Right cardiac atrium (tissue), 5 donors: Measurements from ENCODE around the gene ZNF76. TPM values are rescaled to one million over a fixed set of nuclear protein-coding genes. Genes with fewer than 3 reads are reported as not detected.

Experiments used
- ATAC-seq, 2 donors: fragments of 200-7000 bp; cut with Tn5 transposase; one replicate each; pipeline versions ENCODE4 v1.8.0 to v1.9.1; 2020; ENCODE audit warnings: moderate library complexity in 2 of 2, mild to moderate bottlenecking in 1 of 2
- DNase-seq, 3 donors: peaks; one replicate each; pipeline ENCODE4 v3.0.0-alpha.2; 2020
- H3K27ac ChIP-seq: one replicate; pipeline ENCODE4 v1.5.1; 2013; ENCODE audit warnings: mild to moderate bottlenecking, low read length, control low read depth, moderate library complexity
- H3K27me3 ChIP-seq: one replicate; pipeline ENCODE4 v1.6.1; 2013; ENCODE audit not compliant: control insufficient read depth, insufficient read depth
- H3K4me1 ChIP-seq: one replicate; pipeline ENCODE4 v1.6.1; 2013; ENCODE audit warnings: low read length; ENCODE audit not compliant: control insufficient read depth, insufficient read depth
- H3K4me3 ChIP-seq: one replicate; pipeline ENCODE4 v1.5.1; 2013; ENCODE audit warnings: low read length, control low read depth
- H3K9me3 ChIP-seq: one replicate; pipeline ENCODE4 v1.6.1; 2013; ENCODE audit warnings: low read length; ENCODE audit not compliant: control insufficient read depth
- WGBS: extraction: QIAGEN DNeasy Blood & Tissue Kit; methylation state at CpG from one replicate; pipeline ENCODE4 v1.1.7; 2013; 5-methylcytosine and 5-hydroxymethylcytosine counted together
- intact Hi-C, 4 donors: fragments of 100-400 bp; cut with DNase I; formaldehyde crosslinking; loops; one replicate each; pipeline versions ENCODE4 v1.11.0 to v1.14.0; 2022 to 2023
- polyA plus RNA-seq: library from polyadenylated mRNA; stranded (reverse); fragments of 200-250 nt; gene quantifications from one replicate; pipeline ENCODE4 v1.2.3, GENCODE V29; 2013
- total RNA-seq, 4 donors: library from RNA; stranded (reverse); fragmentation: NEBNext Ultra II Directional; extraction: Animal tissue kit (Norgen Biotek cat#: 25700); gene quantifications; one replicate each; pipeline ENCODE4 v1.2.1, GENCODE V29; 2021
- donor health status: healthy with polysubstance abuse.
- donor health status: DM: no; HTN: yes; CAD: no.
- donor health status: DM: no; HTN: no; CAD: no.
- donor health status: DM: no; HTN: yes; CAD: no; lungs with severe emphysema.
- donor health status: DM: yes; HTN: yes; CAD: no.

The ZNF76 gene
- total and polyA plus RNA-seq, 5 donors = 28.6 to 44.4 (median 35.8) TPM

- intact Hi-C loops = loop anchor here in 1 of 4 donors (10.0 kb wide), 1 partner anchor 224 kb away; no protein-coding TSS in a partner anchor
These were observed 41.1 kb upstream of the ZNF76 start for GRCh38 chr6:35218456-35218855.

GRCh38 chr6:35219683-35220326 is 39.7 kb upstream of the ZNF76 start:
- Histone ChIP-seq H3K4me3 (no peak overlapping the region), H3K4me1 (peaks cover 2% of the 10 kb centered on the region), H3K27me3 (no peaks in the 10 kb centered on the region), H3K27ac (no peak overlapping the region), H3K9me3 (no peaks in the 10 kb centered on the region)
- intact Hi-C loops = loop anchor here in 1 of 4 donors (10.0 kb wide), 1 partner anchor 225 kb away; no protein-coding TSS in a partner anchor
- ATAC-seq (no peak), DNase-seq (no peak)
- WGBS = 68% methylated on average over 4 of the region's 4 CpGs

More at GRCh38 chr6:35218456-35218855, 41.1 kb upstream of the ZNF76 start:
- Histone ChIP-seq H3K4me3 (no peak overlapping the region), H3K4me1 (peaks cover 2% of the 10 kb centered on the region), H3K27ac (no peak overlapping the region), H3K27me3 (no peaks in the 10 kb centered on the region), H3K9me3 (no peaks in the 10 kb centered on the region)
- ATAC-seq (no peak), DNase-seq (no peak)
- 91% methylated on average over 4 of the region's 4 CpGs for WGBS

- Histone ChIP-seq H3K4me1 (peaks cover 2% of the 10 kb centered on the region), H3K27ac (no peak overlapping the region), H3K27me3 (no peaks in the 10 kb centered on the region), H3K9me3 (no peaks in the 10 kb centered on the region), H3K4me3 (no peak overlapping the region)
- 91% methylated on average over 1 of the region's 1 CpG for WGBS
- ATAC-seq (no peak), DNase-seq (no peak)
- intact Hi-C loops = no loop called here
These were observed 38.8 kb upstream of the ZNF76 start for GRCh38 chr6:35220711-35221110.

GRCh38 chr6:35223396-35223795 is 36.1 kb upstream of the ZNF76 start:
- H3K4me3 ChIP-seq = no peak overlapping the region
- DNase-seq (no peak), ATAC-seq (no peak)
- 85% methylated on average over 2 of the region's 2 CpGs for WGBS
- H3K9me3 ChIP-seq = no peaks in the 10 kb centered on the region
- H3K4me1 ChIP-seq = no peaks in the 10 kb centered on the region
- no peaks in the 10 kb centered on the region for H3K27me3 ChIP-seq
- intact Hi-C loops = no loop called here
- H3K27ac ChIP-seq = no peak overlapping the region

GRCh38 chr6:35224720-35225119 is 34.8 kb upstream of the ZNF76 start:
- no peaks in the 10 kb centered on the region for H3K9me3 ChIP-seq
- H3K27ac ChIP-seq = no peak overlapping the region
- no peak overlapping the region for H3K4me3 ChIP-seq
- ATAC-seq (no peak), DNase-seq (no peak)
- H3K27me3 ChIP-seq = no peaks in the 10 kb centered on the region
- intact Hi-C loops = no loop called here
- H3K4me1 ChIP-seq = no peaks in the 10 kb centered on the region
- WGBS = 74% methylated on average over 4 of the region's 4 CpGs

GRCh38 chr6:35228481-35228880 is 31.1 kb upstream of the ZNF76 start:
- no peak overlapping the region for H3K4me3 ChIP-seq
- no peaks in the 10 kb centered on the region for H3K9me3 ChIP-seq
- no peak for DNase-seq
- no peak for ATAC-seq
- H3K4me1 ChIP-seq = peaks cover 14% of the 10 kb centered on the region
- 93% methylated on average over 6 of the region's 6 CpGs for WGBS
- no peak overlapping the region for H3K27ac ChIP-seq
- no peaks in the 10 kb centered on the region for H3K27me3 ChIP-seq
- intact Hi-C loops = no loop called here

- Histone ChIP-seq H3K27me3 (no peaks in the 10 kb centered on the region), H3K4me1 (peaks cover 14% of the 10 kb centered on the region), H3K27ac (no peak overlapping the region), H3K4me3 (no peak overlapping the region), H3K9me3 (no peaks in the 10 kb centered on the region)
- no peak for DNase-seq
- 80% methylated on average over 5 of the region's 5 CpGs for WGBS
- no peak for ATAC-seq
- intact Hi-C loops = no loop called here
These were observed 30.2 kb upstream of the ZNF76 start for GRCh38 chr6:35229304-35229703.

GRCh38 chr6:35230498-35230897 is 29.0 kb upstream of the ZNF76 start:
- intact Hi-C loops = no loop called here
- WGBS = 87% methylated on average over 1 of the region's 1 CpG
- Histone ChIP-seq H3K27me3 (no peaks in the 10 kb centered on the region), H3K4me1 (peaks cover 14% of the 10 kb centered on the region), H3K9me3 (no peaks in the 10 kb centered on the region), H3K4me3 (no peak overlapping the region), H3K27ac (no peak overlapping the region)
- no peak for ATAC-seq
- DNase-seq = no peak

GRCh38 chr6:35230950-35231349 is 28.6 kb upstream of the ZNF76 start:
- Histone ChIP-seq H3K27me3 (no peaks in the 10 kb centered on the region), H3K4me1 (peaks cover 14% of the 10 kb centered on the region), H3K27ac (no peak overlapping the region), H3K9me3 (no peaks in the 10 kb centered on the region), H3K4me3 (no peak overlapping the region)
- peak; percentile 58 to 72 for ATAC-seq
- WGBS = 44% methylated on average over 1 of the region's 1 CpG
- DNase-seq = peak; percentile 79 to 92 (median 92)
- intact Hi-C loops = no loop called here

DNA sequence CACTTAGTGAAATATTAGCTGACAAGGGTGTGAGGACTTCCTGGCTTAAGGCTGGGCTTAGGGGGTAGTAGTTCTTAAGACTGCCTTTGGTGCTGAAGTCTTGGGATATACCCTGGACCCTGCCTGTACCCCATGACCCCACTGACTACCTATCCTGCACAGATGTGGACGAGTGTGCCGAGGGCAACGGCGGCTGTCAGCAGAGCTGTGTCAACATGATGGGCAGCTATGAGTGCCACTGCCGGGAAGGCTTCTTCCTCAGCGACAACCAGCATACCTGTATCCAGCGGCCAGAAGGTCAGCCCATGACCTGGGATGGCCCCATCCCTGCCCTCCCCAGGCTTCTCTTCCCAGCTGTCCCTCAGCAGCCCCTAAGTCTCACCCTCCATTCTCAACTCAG is 28.0 kb upstream of the ZNF76 start:
- peaks cover 14% of the 10 kb centered on the region for H3K4me1 ChIP-seq
- 97% methylated on average over 7 of the region's 7 CpGs for WGBS
- no peaks in the 10 kb centered on the region for H3K27me3 ChIP-seq
- no peak overlapping the region for H3K27ac ChIP-seq
- H3K4me3 ChIP-seq = no peak overlapping the region
- ATAC-seq (peak in 1 of 2 donors; percentile 7), DNase-seq (no peak)
- intact Hi-C loops = no loop called here
- H3K9me3 ChIP-seq = no peaks in the 10 kb centered on the region

DNA sequence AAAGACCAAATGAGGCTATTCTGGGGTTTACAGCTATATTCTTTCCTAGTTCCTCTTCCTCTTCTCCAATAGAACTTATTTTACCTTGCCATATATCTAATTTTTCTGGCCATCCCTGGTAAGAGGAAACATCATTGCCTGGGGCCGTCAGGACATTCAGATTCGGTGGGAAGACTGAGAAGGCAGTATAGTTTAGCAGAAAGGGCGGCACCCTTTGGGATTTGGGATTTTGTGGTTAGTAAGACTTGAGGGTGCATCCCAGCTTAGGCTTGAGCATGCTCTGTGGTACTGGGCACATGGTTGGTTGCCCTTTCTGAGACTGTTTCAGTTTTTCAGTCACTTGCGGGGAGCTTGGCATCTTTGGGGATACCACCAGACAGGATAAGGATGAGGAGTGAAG is 24.6 kb upstream of the ZNF76 start:
- no peak overlapping the region for H3K27ac ChIP-seq
- H3K4me3 ChIP-seq = no peak overlapping the region
- no peaks in the 10 kb centered on the region for H3K9me3 ChIP-seq
- ATAC-seq (no peak), DNase-seq (no peak)
- WGBS = 71% methylated on average over 4 of the region's 4 CpGs
- intact Hi-C loops = loop anchor here in 2 of 4 donors (5.0 kb wide), 2 partner anchors 88 to 243 kb away; no protein-coding TSS in a partner anchor
- H3K27me3 ChIP-seq = no peaks in the 10 kb centered on the region
- H3K4me1 ChIP-seq = peaks cover 20% of the 10 kb centered on the region
